DOHH2 (cell line): ENCODE results near the gene OR5AP2.

Source experiments
- EZH2phosphoT487 ChIP-seq: fragments of 200-600 bp; sonication (generic); IDR thresholded peaks from 2 replicates; pipeline ENCODE4 v1.6.1; 2017; ENCODE audit warnings: borderline replicate concordance, mild to moderate bottlenecking, antibody characterized with exemption, low read length, moderate library complexity, mixed read lengths
- TF ChIP-seq, protein P1 (sequence below): fragments of 200-600 bp; sonication (generic); IDR thresholded peaks from one replicate; pipeline ENCODE4 v1.5.1; 2014; ENCODE audit warnings: antibody characterized with exemption, mild to moderate bottlenecking, low read depth, low read length; ENCODE audit not compliant: poor library complexity, severe bottlenecking

DNA sequence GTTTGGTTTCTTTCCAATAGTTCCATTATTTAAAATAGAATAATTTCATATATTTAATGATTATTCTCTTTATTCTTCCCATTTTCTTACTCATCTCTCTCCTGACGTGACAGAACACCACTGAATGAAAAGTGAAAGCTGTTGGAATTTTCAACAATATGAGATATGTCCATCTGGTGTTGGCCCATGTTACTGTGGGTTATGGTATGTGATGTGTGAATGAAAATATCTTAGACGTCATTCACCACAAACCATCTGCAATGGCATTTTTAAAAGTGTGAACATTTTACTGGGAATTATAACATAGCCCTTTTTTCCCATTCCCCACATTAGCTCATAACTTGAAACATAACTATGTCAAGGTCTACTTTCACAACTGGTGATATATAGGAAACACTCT lies 16.3 kb downstream of the OR5AP2 start:
- TF ChIP-seq, protein P1, sequence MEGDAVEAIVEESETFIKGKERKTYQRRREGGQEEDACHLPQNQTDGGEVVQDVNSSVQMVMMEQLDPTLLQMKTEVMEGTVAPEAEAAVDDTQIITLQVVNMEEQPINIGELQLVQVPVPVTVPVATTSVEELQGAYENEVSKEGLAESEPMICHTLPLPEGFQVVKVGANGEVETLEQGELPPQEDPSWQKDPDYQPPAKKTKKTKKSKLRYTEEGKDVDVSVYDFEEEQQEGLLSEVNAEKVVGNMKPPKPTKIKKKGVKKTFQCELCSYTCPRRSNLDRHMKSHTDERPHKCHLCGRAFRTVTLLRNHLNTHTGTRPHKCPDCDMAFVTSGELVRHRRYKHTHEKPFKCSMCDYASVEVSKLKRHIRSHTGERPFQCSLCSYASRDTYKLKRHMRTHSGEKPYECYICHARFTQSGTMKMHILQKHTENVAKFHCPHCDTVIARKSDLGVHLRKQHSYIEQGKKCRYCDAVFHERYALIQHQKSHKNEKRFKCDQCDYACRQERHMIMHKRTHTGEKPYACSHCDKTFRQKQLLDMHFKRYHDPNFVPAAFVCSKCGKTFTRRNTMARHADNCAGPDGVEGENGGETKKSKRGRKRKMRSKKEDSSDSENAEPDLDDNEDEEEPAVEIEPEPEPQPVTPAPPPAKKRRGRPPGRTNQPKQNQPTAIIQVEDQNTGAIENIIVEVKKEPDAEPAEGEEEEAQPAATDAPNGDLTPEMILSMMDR: no peak
- no peak for TF ChIP-seq EZH2phosphoT487
